IPS-NIHi11 (cell line): ENCODE results near the gene DVL1.

Experiments used
- DNase-seq: peaks from one replicate; pipeline ENCODE4 v3.0.0; 2012; ENCODE audit warnings: mixed read lengths, low spot score

The DVL1 gene

GRCh38 chr1:1310476-1311053 lies 38.7 kb downstream of the DVL1 start:
- DNase-seq = no peak

DNA sequence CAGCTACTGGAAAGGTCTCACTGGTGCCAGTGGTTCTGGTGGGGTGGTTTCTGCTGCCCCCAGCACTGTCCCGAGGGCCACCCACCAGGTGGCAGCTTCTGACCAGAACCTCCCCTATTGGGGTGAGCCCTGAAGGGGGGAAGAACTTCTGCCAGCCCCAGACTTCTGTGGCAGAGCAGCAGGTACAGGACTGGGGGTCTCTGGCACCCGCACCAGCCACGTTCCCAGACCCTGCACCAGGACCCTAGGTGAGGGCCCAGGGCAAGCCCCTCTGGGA lies 39.2 kb downstream of the DVL1 start:
- DNase-seq = no peak

DNA sequence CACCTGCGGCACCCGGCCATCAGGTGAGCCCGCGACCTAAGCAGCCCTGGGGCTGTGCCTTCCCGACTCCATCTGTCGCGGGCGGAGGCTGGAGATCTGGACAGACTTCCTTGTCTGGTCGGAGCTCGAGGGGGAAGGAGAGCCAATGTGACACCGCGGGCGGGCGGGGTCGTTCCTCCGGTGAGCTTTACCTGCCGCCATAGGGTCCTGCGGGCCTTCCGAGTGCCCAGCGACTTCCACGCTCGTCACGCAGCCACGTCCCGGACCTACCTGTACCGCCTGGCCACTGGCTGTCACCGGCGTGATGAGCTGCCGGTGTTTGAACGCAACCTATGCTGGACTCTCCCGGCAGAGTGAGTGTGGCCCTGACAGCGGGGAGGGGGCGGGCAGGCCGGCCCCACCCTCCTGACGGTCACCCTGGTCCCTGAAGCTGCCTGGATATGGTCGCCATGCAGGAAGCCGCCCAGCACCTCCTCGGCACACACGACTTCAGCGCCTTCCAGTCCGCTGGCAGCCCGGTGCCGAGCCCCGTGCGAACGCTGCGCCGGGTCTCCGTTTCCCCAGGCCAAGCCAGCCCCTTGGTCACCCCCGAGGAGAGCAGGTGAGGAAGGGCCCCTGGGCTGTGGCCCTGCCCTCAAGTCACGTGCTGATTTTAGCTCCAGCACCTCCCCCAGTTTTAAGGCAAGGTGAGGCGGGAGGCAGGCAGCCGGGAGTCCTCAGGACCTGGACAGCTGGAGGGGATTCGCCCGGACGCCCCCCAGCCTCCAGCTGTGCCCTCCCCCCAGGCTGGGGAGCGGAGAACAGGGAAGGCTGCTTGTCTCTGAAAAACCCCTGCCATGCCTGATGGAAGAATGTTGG lies 39.7 kb downstream of the DVL1 start:
- DNase-seq = peak; percentile 30

- DNase-seq = no peak
Measured at GRCh38 chr1:1308756-1309250, 40.4 kb downstream of the DVL1 start.

DNA sequence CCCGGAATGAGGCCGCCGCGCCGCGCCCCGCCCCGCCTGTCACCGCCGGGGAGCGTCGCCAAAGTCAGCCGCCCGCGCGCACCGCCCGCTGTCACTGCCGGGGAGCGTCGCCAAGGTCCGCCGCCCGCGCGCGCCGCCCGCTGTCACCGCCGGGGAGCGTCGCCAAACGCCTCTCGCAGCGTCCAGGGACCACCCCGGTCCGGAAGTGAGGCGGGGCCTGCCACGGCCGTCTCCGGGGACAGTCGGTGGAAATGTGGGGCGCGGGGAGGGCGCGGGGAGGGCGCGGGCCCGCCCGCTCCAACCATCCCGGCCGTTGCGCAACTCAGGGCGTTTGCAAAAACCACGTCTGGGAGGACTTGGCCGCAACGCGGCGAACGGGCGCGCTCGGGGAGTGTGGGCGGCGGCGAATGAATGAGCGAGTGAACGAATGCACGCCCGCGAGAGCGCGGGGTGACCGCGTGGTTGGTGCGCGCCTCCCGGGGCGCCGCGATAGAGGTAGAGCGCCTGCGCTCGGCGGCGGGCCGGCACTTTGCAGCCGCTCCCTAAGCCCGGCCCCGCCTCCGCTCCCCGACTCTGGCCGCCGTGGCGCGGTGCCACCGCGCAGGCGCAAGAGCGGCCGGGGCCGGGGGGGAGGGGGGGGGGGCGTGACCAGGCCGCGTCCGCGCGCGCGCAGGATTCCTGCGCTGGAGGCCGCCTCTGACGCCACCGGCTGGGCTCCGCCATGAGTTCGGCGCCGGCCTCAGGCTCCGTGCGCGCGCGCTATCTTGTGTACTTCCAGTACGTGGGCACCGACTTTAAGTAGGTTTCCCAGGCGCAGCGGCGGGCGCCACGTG lies 41.1 kb downstream of the DVL1 start, which contains the start of the genes ACAP3 and PUSL1:
Gene ACAP3, minus strand, starts transcription at position 8 of the 833 bp plus-strand sequence. CDS start 115 bp downstream, outside the sequence.
Gene PUSL1, plus strand, starts transcription at position 675 of the 833 bp plus-strand sequence. Its CDS starts 47 bp downstream, at position 722.
- DNase-seq = peak; percentile 94

- no peak for DNase-seq
Measured at GRCh38 chr1:1307261-1307922, 41.8 kb downstream of the DVL1 start.

- DNase-seq = no peak
Measured at GRCh38 chr1:1306661-1307260, 42.5 kb downstream of the DVL1 start.

- DNase-seq = peak; percentile 29
Measured at GRCh38 chr1:1306070-1306660, 43.1 kb downstream of the DVL1 start.

DNA sequence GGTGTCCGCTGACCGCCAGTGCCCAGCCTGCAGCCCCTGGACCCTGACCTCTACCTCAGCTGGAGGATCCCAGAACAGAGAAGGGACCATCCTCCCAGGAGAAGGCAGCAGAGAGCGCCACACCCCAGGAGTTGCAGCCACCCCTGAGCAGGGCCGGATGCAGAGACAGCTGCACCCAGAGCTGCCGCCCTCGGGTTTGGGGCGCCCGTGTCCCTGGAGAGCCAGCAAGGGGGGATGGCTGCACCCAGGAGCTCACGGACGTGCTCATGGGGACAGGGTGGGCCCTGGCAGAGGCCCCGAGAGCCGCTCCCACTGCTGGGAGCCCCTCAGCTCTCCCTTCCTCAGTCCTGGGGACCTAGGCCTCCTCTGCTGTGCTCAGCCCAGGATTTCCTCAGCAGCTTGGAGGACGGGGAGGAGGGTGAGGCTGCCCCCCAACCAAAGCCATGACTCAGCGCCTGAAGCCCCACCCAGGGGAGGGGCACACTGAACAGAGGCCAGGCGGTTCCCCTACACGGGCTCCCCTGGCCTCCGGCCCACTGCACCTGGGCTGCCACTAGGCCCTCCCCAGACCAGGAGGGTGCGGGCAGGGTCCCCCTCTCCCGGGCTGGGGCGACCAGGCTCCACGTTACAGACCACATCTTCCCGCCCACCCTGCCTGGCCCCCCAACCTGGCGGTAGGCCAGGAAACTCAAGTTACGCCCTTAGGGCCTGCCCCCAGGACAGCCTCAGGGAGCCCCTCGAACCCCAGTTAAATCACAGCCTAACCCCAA lies 43.7 kb downstream of the DVL1 start:
- no peak for DNase-seq

- no peak for DNase-seq
Measured at GRCh38 chr1:1304331-1305299, 44.6 kb downstream of the DVL1 start.

GRCh38 chr1:1303736-1304135 lies 45.5 kb downstream of the DVL1 start:
- no peak for DNase-seq

DNA sequence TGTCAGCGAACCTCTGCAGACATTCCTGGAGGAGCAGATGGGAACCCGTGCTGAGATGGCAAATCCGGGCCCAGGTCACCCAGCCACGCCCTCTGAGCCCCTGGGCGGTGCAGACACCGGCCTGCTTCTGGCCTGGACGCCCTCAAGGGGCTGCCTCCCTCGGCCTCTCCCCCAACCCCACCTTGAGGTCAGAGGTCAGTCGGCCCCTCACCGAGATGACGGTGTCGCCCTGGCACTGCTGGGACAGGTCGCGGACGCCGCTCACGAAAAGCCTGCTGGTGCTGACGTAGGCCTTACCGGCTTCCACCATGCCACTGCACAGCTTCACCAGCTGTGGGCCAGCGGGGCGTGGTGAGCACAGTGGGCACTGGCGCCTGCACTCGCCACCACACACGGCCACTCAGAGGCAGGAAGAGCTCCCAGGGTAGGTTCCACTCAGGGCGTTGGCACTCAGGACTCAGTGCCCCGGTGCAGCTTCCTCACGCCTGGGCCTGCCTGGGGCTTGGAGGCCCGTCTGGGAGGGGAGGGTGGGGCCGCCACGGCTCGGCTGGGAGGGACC lies 46.2 kb downstream of the DVL1 start:
- DNase-seq = no peak

DNA sequence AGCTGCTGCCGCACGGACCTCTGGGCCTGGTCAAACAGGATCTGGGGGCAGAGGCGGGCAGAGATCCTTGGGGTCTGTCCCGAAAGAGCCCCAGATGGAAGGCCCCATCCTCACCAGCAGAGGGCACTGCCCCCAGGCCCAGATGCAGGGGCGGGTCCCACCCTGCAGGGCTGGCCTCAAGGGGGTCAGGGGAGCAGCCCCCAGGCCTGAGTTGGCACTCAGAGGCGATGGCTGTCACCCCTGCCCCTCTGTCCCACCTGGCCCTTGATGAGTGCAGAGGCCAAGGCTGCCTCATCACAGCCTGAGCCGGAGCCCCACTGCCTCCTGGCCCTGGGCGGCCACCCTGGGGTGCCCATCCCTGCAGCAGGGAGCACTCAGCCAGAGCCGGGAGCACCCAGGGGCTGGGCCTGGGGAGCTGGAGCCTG lies 47.2 kb downstream of the DVL1 start:
- DNase-seq = peak; percentile 51

GRCh38 chr1:1300352-1300739 lies 48.9 kb downstream of the DVL1 start:
- no peak for DNase-seq

GRCh38 chr1:1299686-1300351 lies 49.4 kb downstream of the DVL1 start:
- DNase-seq = peak; percentile 44

- DNase-seq = peak; percentile 85
Measured at GRCh38 chr1:1298861-1299685, 50.1 kb downstream of the DVL1 start.

- DNase-seq = no peak
Measured at GRCh38 chr1:1297802-1298424, 51.3 kb downstream of the DVL1 start.
